ENCODE measurements around the gene SLC35G6. TPM values are rescaled to one million over a fixed set of nuclear protein-coding genes. Genes with fewer than 3 reads are reported as not detected.

Gene SLC35G6
- polyA plus RNA-seq, 3 donors: not detected

GRCh38 chr17:7493941-7494340 lies 12.7 kb downstream of the SLC35G6 start:
- 85 to 92% (median 91%) methylated on average over 3 of the region's 3 CpGs for WGBS, 3 donors
- no peak overlapping the region for H3K27ac ChIP-seq (ENCODE audit: low read depth, low read length)

DNA sequence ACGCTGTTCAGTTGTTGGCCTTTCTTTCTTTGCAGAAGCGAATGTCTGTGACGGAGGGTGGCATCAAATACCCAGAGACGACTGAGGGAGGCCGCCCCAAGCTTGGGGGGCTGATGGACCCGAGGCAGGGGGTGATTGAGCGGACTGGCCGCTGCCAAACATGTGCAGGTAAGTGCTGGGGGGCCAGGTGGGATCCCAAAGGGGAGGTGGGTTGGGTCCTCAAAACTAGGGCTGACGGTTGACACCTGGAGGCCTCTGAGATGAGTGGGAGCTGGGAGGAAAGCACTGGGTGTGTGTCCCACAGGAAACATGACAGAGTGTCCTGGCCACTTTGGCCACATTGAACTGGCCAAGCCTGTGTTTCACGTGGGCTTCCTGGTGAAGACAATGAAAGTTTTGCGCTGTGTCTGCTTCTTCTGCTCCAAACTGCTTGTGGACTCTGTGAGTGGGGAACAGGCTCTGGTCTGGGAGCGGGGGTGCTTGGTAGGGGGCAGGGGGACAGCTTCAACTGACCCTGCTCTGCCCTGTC lies 14.7 kb downstream of the SLC35G6 start:
- WGBS, 3 donors: 82 to 89% (median 85%) methylated on average over 12 of the region's 12 CpGs
- no peak overlapping the region for H3K27ac ChIP-seq (ENCODE audit: low read depth, low read length)

- H3K27ac ChIP-seq (ENCODE audit: low read depth, low read length): no peak overlapping the region
Measured at GRCh38 chr17:7496470-7497183, 15.4 kb downstream of the SLC35G6 start.

GRCh38 chr17:7497228-7497627 lies 16.0 kb downstream of the SLC35G6 start:
- 79 to 92% (median 79%) methylated on average over 10 of the region's 10 CpGs for WGBS, 3 donors

More at GRCh38 chr17:7496470-7497183, 15.4 kb downstream of the SLC35G6 start:
- 78 to 85% (median 84%) methylated on average over 20 of the region's 20 CpGs for WGBS, 3 donors

GRCh38 chr17:7497636-7498035 lies 16.4 kb downstream of the SLC35G6 start:
- 84 to 91% (median 85%) methylated on average over 14 of the region's 14 CpGs for WGBS, 3 donors
- no peak overlapping the region for H3K27ac ChIP-seq (ENCODE audit: low read depth, low read length)

More at GRCh38 chr17:7497228-7497627, 16.0 kb downstream of the SLC35G6 start:
- H3K27ac ChIP-seq (ENCODE audit: low read depth, low read length): no peak overlapping the region

GRCh38 chr17:7499161-7499560 lies 17.9 kb downstream of the SLC35G6 start:
- 85 to 92% (median 88%) methylated on average over 11 of the region's 11 CpGs for WGBS, 3 donors
- no peak overlapping the region for H3K27ac ChIP-seq (ENCODE audit: low read depth, low read length)

GRCh38 chr17:7501729-7502128 lies 20.5 kb downstream of the SLC35G6 start:
- whole genome bisulfite sequencing, 3 donors: 82 to 85% (median 84%) methylated on average over 14 of the region's 14 CpGs
- no peak overlapping the region for H3K27ac ChIP-seq (ENCODE audit: low read depth, low read length)

GRCh38 chr17:7502171-7502847 lies 21.1 kb downstream of the SLC35G6 start:
- WGBS, 3 donors: 89 to 93% (median 90%) methylated on average over 20 of the region's 20 CpGs
- no peak overlapping the region for H3K27ac ChIP-seq (ENCODE audit: low read depth, low read length)

DNA sequence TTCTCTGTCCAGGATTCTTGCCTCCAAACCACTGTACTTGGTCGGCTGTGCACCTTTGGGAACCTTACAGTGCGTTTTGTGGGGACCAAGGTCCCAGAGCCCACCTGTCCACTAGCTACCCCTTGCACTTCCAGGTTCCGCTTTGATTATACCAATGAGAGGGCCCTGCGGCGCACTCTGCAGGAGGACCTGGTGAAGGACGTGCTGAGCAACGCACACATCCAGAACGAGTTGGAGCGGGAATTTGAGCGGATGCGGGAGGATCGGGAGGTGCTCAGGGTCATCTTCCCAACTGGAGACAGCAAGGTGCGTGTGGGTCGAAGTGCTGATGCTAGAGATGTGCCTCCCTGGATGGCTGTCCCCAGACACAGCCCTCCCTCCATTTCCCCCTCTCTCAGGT lies 21.7 kb downstream of the SLC35G6 start:
- 83 to 89% (median 88%) methylated on average over 14 of the region's 14 CpGs for WGBS, 3 donors
- no peak overlapping the region for H3K27ac ChIP-seq (ENCODE audit: low read depth, low read length)

GRCh38 chr17:7503521-7503920 lies 22.3 kb downstream of the SLC35G6 start:
- no peak overlapping the region for H3K27ac ChIP-seq (ENCODE audit: low read depth, low read length)
- 93 to 96% (median 94%) methylated on average over 8 of the region's 8 CpGs for whole genome bisulfite sequencing, 3 donors

- H3K27ac ChIP-seq (ENCODE audit: low read depth, low read length): no peak overlapping the region
- WGBS, 3 donors: 74 to 79% (median 78%) methylated on average over 11 of the region's 11 CpGs
Measured at GRCh38 chr17:7508145-7508544, 26.9 kb downstream of the SLC35G6 start.

DNA sequence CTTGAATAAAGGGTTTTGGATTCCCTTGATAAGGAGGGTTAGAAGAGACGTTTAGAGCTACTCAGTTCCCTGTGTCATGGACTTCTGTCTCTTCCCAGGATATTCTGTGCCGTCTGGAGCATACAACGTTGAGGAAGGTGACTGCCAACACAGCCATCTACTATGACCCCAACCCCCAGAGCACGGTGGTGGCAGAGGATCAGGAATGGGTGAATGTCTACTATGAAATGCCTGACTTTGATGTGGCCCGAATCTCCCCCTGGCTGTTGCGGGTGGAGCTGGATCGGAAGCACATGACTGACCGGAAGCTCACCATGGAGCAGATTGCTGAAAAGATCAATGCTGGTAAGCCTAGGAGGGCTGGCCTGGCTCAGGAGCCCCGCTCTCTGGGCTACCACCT lies 27.6 kb downstream of the SLC35G6 start:
- WGBS, 3 donors: 87 to 93% (median 89%) methylated on average over 9 of the region's 9 CpGs
- H3K27ac ChIP-seq (ENCODE audit: low read depth, low read length): no peak overlapping the region

GRCh38 chr17:7509937-7510336 lies 28.7 kb downstream of the SLC35G6 start:
- H3K27ac ChIP-seq (ENCODE audit: low read depth, low read length): no peak overlapping the region
- WGBS, 3 donors: 61 to 79% (median 77%) methylated on average over 5 of the region's 5 CpGs

DNA sequence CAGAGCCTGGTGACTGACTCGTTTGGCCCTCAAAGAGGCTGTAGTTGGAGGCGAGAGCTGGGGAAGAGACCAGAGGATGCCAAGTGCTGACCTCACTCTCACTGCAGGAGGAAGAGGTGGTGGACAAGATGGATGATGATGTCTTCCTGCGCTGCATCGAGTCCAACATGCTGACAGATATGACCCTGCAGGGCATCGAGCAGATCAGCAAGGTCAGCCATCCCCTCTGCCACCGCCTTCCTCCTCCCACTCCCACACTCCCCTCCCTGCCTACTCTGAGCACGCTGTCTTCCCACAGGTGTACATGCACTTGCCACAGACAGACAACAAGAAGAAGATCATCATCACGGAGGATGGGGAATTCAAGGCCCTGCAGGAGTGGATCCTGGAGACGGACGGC lies 29.9 kb downstream of the SLC35G6 start:
- H3K27ac ChIP-seq (ENCODE audit: low read depth, low read length): no peak overlapping the region
- WGBS, 3 donors: 65 to 82% (median 66%) methylated on average over 10 of the region's 10 CpGs

DNA sequence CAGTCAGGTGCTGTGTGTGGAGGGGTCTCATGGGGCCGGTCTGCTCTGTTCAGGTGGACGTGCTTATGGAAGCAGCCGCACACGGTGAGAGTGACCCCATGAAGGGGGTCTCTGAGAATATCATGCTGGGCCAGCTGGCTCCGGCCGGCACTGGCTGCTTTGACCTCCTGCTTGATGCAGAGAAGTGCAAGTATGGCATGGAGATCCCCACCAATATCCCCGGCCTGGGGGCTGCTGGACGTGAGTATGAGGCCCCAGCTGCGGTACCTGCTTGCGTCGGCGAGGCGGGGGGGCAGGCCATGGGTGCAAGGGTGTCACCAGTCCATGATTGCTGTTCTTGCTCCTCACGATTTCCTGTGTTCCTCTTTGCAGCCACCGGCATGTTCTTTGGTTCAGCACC lies 30.9 kb downstream of the SLC35G6 start:
- no peak overlapping the region for H3K27ac ChIP-seq (ENCODE audit: low read depth, low read length)
- 85 to 92% (median 88%) methylated on average over 15 of the region's 15 CpGs for WGBS, 3 donors

DNA sequence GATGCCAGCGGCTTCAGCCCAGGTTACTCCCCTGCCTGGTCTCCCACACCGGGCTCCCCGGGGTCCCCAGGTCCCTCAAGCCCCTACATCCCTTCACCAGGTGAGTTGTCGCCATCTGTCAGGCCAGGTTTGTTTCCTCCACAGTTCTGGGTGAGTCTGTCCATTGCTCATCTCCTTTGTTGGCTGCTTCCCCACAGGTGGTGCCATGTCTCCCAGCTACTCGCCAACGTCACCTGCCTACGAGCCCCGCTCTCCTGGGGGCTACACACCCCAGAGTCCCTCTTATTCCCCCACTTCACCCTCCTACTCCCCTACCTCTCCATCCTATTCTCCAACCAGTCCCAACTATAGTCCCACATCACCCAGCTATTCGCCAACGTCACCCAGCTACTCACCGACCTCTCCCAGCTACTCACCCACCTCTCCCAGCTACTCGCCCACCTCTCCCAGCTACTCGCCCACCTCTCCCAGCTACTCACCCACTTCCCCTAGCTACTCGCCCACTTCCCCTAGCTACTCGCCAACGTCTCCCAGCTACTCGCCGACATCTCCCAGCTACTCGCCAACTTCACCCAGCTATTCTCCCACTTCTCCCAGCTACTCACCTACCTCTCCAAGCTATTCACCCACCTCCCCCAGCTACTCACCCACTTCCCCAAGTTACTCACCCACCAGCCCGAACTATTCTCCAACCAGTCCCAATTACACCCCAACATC lies 31.7 kb downstream of the SLC35G6 start:
- WGBS, 3 donors: 80 to 85% (median 85%) methylated on average over 20 of the region's 20 CpGs
- H3K27ac ChIP-seq (ENCODE audit: low read depth, low read length): no peak overlapping the region

GRCh38 chr17:7513850-7514419 lies 32.7 kb downstream of the SLC35G6 start:
- WGBS, 3 donors: 59 to 77% (median 76%) methylated on average over 17 of the region's 17 CpGs
- no peak overlapping the region for H3K27ac ChIP-seq (ENCODE audit: low read depth, low read length)

DNA sequence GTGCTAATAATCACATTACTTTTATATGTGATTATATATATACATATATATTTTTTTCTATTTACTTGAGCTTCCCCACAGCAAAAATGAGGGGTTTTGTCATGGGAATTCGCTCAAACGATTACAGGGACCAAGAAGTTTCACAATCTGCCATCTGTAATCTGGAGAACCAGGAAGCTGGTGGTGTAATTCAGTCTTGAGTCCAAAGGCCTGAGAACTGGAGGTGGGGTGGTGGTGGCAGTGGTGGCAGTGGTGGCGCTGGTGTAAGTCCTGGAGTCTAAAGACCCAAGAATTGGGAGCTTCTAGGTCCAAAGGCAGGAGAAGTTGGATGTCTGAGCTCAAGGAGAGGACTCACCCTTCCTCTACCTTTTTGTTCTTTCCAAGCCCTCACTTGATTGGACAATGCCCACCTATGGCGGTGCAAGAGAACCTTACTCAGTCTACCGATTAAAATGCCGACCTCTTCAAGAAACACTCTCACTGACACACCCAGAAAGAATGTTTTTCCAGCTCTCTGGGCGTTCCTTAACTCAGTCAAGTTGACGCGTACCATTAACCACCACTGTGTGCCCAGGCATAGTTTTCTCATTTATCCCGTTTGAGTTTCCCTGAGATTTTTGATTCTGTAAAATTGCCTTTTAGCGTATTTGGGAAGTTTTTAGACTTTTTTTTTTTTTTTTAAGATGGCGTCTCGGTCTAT lies 34.8 kb downstream of the SLC35G6 start:
- no peak overlapping the region for H3K27ac ChIP-seq (ENCODE audit: low read depth, low read length)
- 82 to 84% (median 82%) methylated on average over 13 of the region's 13 CpGs for WGBS, 3 donors
